ENCODE results near the gene SPOP.
"Not testable (repeated sequence)": the region's sequence is repeated elsewhere in the genome, so short reads cannot be mapped to it uniquely, and the experiment has no call there.

SPOP gene

DNA sequence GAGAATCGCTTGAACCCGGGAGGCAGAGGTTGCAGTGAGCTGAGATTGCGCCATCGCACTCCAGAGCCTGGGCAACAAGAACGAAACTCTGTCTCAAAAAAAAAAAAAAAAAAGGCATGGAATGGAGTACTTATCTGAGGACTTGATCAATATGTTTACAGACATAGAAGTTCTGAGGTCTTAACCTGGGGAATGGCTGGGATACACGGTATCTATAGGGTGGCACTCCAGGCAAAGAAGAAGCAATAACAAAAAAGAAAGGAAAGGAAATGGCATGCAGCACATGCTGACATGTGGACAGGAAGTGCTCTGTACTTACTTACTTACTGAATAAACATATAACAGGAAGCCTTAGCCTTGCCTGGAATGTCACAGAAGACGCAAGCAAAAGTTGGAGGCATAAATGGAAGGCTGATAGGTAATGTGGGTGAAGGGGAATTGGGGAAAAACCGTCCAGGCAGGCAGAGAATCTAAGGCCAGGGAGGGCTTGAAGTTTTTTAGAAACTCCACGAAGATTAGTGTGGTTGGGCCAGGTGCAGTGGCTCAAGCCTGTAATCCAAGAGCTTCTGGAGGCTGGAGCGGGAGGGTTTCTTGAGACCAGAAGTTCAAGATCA lies 10.1 kb upstream of the SPOP start:
- Mint-ChIP-seq H3K4me3 (peak overlapping the region; percentile 52), H3K9me3 (no peaks in the 10 kb centered on the region), H3K27ac (peak overlapping the region; percentile 97), H3K36me3 (ENCODE audit: low read depth) (peaks cover 4% of the 10 kb centered on the region), H3K4me1 (ENCODE audit: low read depth) (peaks cover 44% of the 10 kb centered on the region), H3K27me3 (no peaks in the 10 kb centered on the region)
- DNase-seq, result peak; percentile 62

DNA sequence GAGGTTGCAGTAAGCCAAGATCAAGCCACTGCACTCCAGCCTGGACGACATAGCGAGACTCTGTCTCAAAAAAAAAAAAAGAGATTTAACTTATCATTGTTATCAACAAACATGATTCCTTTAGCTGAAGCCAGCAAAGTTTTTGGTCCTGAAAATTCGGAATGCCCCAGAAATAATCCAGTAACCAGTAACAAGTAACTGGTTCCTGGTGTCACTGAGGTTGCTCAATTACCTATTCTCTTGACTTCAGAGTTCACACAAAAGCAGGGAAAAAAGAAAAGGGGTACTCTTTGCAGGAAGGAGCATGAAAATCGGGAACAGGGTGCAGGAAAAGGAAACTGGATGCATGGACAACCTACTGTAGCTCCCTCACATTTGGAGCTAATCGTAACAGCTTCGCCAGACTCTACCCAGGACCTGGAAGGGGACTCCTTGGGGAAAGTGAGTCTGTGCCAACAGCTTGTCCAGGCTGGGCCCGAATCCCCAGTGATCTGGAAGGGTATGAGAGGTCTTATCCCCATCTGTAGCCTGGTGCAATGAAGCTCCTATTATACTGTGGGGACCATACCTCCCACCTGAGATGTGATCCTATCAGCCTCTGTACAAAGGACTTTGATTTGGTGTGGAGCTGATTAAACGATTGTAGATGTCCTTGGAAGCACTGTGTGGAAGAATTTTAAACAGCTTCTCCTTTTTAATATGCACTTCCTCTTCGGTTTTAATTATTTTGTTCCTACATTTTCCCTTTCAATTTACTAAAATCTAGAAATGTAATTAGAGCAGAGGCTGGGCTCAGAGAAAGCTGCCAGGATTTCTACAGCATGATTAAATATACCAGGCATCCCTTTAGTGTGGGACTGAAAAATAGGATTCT lies 3.4 kb upstream of the SPOP start:
- peak; percentile 9 for DNase-seq
- Mint-ChIP-seq H3K27ac (no peak overlapping the region), H3K4me3 (no peak overlapping the region), H3K27me3 (no peaks in the 10 kb centered on the region), H3K4me1 (ENCODE audit: low read depth) (peaks cover 11% of the 10 kb centered on the region), H3K36me3 (ENCODE audit: low read depth) (peaks cover 15% of the 10 kb centered on the region), H3K9me3 (peaks cover 4% of the 10 kb centered on the region)

DNA sequence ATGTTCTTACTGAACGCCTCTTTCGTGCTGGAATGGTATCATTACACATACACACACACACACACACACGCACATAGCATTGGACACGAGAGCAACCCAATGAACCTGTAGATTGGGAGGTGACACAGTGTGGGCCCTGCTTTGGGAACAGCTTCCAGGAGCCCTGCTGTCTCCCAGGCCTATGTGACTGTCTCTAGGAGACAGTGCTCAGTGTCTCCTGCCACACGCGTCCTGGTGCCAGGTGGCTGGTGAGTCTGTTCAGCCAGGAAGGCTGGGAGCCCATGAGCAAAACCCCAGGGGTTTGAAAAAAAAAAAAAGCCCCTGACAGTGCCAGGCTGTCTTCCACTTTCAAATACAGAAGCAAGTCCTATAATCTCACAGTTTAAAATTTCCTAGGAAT lies 2.4 kb upstream of the SPOP start:
- peak; percentile 20 for DNase-seq
- peaks cover 18% of the 10 kb centered on the region for H3K36me3 Mint-ChIP-seq (ENCODE audit: low read depth)
- peaks cover 22% of the 10 kb centered on the region for H3K4me1 Mint-ChIP-seq (ENCODE audit: low read depth)
- no peak overlapping the region for H3K4me3 Mint-ChIP-seq
- peaks cover 4% of the 10 kb centered on the region for H3K9me3 Mint-ChIP-seq
- H3K27ac Mint-ChIP-seq, result no peak overlapping the region
- no peaks in the 10 kb centered on the region for H3K27me3 Mint-ChIP-seq

DNA sequence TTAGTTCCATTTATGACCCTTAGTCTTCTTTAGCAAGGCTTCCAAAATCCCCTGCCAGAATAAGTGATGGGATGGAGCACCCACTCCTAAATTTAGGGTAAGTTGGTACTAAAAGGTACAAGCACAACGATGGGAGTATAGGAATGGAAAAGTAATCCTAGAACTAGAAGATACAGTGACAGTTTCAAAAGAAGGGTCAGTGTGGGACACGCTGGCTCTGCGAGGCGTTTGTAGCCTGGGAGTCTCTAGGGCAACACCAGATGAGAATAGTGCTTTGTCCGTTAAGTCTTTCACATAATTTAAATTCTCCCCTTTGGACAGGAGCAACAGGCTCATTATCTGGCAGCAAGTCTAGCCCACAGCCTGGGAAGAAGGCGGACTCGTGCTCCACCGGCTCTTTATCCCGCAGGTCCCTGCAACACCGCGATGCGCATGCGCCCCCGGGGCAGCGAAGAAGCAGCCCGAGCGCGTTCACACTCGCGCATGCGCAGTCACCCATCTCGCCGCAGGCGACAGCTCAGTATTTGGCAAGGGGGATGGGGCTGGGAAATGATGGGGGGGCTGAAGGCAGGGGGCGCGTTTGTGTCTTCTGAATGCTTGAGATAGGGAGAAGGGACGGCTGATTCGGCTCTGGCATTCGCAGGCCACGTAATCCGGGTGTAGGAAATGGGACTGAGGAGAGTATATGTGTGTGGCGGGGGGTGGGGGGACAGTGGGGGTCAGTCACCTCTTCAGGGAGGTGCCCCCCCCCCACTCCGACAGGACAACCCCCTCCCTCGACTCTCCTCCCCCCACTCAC lies 564 bp downstream of the SPOP start:
- Mint-ChIP-seq H3K36me3 (ENCODE audit: low read depth) (peaks cover 41% of the 10 kb centered on the region), H3K4me3 (peak overlapping the region; percentile 98), H3K27ac (peak overlapping the region; percentile 99), H3K27me3 (no peaks in the 10 kb centered on the region), H3K9me3 (peaks cover 4% of the 10 kb centered on the region), H3K4me1 (ENCODE audit: low read depth) (peaks cover 44% of the 10 kb centered on the region)
- DNase-seq, result peak; percentile 96

DNA sequence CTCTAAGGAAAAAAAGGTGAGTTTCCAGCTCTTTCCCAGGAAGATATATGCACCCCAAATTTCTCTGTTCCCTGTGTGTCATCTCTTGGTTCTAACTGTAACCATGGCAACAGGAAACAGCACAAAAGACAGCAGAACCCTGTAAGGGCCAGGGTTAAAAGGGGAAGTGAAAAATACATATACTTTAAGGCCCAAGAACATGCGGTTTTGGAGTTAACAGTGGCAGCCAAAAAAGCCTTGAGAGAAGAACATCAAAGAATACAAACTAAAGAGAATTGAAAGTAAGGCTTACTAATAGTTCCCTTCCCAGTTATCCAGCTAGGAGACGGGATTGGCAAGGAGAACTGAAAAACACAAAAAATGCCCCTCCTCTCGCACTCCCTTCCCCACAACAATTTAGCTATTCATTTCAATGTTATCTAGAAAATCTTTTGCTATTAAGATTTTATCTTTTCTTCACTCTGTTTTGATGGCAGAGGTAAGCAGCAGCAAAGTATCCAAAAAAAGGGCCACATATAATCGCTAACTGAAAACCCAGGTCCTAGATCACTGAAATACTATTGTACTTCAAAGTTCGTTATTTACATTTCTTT lies 1.5 kb downstream of the SPOP start:
- peaks cover 50% of the 10 kb centered on the region for H3K4me1 Mint-ChIP-seq (ENCODE audit: low read depth)
- H3K27me3 Mint-ChIP-seq, result no peaks in the 10 kb centered on the region
- peak overlapping the region; percentile 98 for H3K4me3 Mint-ChIP-seq
- H3K9me3 Mint-ChIP-seq, result peaks cover 4% of the 10 kb centered on the region
- DNase-seq, result peak; percentile 3
- peak overlapping the region; percentile 99 for H3K27ac Mint-ChIP-seq
- peaks cover 44% of the 10 kb centered on the region for H3K36me3 Mint-ChIP-seq (ENCODE audit: low read depth)

DNA sequence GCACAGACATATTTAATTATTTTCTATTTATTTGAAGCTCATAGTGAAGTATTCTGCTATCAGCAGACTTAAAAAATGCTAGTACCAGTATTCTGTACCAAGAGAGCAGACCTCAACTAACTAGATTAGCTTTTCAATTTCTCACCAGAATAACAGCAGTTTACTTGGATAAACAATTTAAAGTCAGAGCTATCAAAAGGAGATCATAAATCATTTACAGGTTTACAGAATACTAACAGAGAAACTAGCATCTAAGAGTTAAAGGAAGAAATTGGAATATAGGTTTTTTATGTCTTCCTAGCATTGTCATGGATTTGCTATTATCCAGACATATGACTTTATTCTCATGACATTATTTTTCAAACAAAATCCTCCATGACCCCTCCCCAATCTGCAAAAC lies 3.4 kb downstream of the SPOP start:
- Mint-ChIP-seq H3K9me3 (peaks cover 4% of the 10 kb centered on the region), H3K27me3 (no peaks in the 10 kb centered on the region), H3K27ac (peak overlapping the region; percentile 99), H3K4me3 (peak overlapping the region; percentile 98), H3K4me1 (ENCODE audit: low read depth) (peaks cover 68% of the 10 kb centered on the region), H3K36me3 (ENCODE audit: low read depth) (peaks cover 56% of the 10 kb centered on the region)
- DNase-seq, result no peak

DNA sequence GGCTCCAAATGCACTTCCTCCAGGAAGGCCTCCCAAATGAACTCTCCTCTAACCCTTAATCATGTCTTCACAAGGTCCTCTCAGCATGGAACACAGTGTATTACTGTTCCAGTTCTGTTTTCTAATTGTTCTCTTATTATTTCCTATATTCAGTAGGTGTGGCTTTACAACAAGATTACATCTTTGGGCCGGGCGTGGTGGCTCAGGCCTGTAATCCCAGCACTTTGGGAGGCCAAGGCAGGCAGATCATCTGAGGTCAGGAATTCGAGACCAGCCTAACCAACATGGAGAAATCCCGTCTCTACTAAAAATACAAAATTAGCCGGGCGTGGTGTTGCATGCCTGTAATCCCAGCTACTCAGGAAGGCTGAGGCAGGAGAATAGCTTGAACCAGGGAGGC lies 4.2 kb downstream of the SPOP start:
- not testable (repeated sequence) for H3K4me3 Mint-ChIP-seq, DNase-seq, H3K9me3 Mint-ChIP-seq, H3K27me3 Mint-ChIP-seq
- H3K4me1 Mint-ChIP-seq (ENCODE audit: low read depth), result peaks cover 68% of the 10 kb centered on the region
- H3K36me3 Mint-ChIP-seq (ENCODE audit: low read depth), result peaks cover 56% of the 10 kb centered on the region
- H3K27ac Mint-ChIP-seq, result peak overlapping the region; percentile 46

DNA sequence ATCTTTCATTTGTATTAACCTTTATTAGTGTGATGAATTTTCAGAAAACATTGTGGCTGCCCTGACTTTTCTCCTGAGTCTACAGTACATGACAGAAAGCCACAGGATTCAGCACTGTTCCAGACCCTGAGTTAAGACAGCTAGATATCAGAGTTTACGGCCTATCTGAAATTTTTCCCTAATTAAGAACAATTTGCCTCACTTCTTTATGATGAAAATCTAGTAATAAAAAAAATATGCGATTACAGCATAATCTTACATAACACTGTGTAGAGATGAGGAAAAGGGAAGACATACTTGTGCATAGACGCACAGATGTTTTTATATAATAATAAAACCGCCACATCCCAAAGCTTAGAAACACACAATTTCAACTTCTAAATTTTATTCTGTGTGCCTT lies 7.3 kb downstream of the SPOP start:
- H3K27me3 Mint-ChIP-seq, result no peaks in the 10 kb centered on the region
- peak overlapping the region; percentile 47 for H3K27ac Mint-ChIP-seq
- no peaks in the 10 kb centered on the region for H3K9me3 Mint-ChIP-seq
- H3K36me3 Mint-ChIP-seq (ENCODE audit: low read depth), result peaks cover 57% of the 10 kb centered on the region
- H3K4me1 Mint-ChIP-seq (ENCODE audit: low read depth), result peaks cover 62% of the 10 kb centered on the region
- DNase-seq, result no peak
- H3K4me3 Mint-ChIP-seq, result no peak overlapping the region

DNA sequence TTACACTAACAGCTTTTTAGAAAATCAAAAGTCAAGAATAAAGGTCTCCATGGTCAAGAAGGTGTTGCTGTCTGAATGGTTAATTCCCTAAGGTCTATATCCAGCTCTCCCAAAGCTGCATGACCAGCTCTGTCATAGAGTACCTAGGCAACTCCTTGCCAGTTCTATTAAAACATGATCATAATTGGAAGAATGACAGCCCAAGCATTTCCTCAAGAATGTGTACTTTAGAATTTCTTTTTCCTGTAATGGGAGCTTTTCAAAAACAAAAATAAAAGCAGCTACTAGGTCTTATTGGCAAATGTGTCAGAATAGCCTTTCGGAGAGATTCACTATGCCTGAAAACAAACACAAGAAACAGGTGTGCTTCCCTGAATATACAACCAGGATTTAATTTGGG lies 7.9 kb downstream of the SPOP start:
- Mint-ChIP-seq H3K4me3 (no peak overlapping the region), H3K9me3 (no peaks in the 10 kb centered on the region), H3K27ac (peak overlapping the region; percentile 55), H3K36me3 (ENCODE audit: low read depth) (peaks cover 53% of the 10 kb centered on the region), H3K27me3 (no peaks in the 10 kb centered on the region), H3K4me1 (ENCODE audit: low read depth) (peaks cover 56% of the 10 kb centered on the region)
- DNase-seq, result no peak

DNA sequence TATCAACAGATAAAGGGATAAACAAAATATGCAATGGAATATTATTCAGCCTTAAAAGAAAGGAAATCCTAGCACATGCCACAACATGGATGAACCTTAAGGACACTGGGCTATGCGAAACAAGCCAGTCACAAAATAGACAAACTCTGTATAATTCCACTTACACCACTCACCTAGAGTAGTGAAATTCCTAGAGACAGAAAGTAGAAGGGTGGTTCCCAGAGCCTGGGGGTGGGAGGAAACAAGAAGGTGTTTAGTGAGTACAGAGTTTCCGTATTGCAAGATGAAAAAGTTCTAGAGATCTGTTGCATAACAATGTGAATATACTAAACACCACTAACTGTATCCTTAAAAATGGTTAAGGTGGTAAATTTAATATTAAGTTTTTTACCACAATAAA lies 10.0 kb downstream of the SPOP start:
- no peaks in the 10 kb centered on the region for H3K9me3 Mint-ChIP-seq
- no peaks in the 10 kb centered on the region for H3K27me3 Mint-ChIP-seq
- H3K27ac Mint-ChIP-seq, result peak overlapping the region; percentile 34
- peaks cover 58% of the 10 kb centered on the region for H3K4me1 Mint-ChIP-seq (ENCODE audit: low read depth)
- H3K36me3 Mint-ChIP-seq (ENCODE audit: low read depth), result peaks cover 51% of the 10 kb centered on the region
- DNase-seq, result no peak
- no peak overlapping the region for H3K4me3 Mint-ChIP-seq

DNA sequence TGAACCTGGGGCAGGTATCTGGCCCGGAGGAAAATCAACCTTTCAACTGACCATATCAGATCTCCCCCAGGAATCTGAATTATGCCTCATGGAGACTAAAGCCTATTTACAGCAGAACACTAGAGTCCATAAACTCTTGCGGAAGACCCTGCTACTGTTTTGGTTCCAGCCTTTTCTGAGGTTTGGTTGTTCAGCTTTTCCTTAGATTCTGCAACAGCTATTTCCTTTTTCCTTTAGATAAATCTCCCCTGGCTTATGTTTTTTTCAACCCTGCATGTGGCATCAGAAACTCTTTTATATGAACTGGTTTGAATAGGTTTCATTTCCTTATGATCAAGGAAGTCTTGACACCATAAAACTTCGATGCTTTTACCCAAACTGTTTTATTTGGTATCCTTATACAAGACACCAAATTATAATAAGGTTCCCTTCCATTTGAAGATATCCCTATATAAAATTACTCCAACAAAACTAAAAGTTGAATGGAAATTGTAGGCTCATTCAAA lies 13.1 kb downstream of the SPOP start:
- Mint-ChIP-seq H3K36me3 (ENCODE audit: low read depth) (peaks cover 46% of the 10 kb centered on the region), H3K27me3 (no peaks in the 10 kb centered on the region), H3K27ac (no peak overlapping the region), H3K4me3 (no peak overlapping the region), H3K4me1 (ENCODE audit: low read depth) (peaks cover 50% of the 10 kb centered on the region), H3K9me3 (no peaks in the 10 kb centered on the region)
- no peak for DNase-seq

DNA sequence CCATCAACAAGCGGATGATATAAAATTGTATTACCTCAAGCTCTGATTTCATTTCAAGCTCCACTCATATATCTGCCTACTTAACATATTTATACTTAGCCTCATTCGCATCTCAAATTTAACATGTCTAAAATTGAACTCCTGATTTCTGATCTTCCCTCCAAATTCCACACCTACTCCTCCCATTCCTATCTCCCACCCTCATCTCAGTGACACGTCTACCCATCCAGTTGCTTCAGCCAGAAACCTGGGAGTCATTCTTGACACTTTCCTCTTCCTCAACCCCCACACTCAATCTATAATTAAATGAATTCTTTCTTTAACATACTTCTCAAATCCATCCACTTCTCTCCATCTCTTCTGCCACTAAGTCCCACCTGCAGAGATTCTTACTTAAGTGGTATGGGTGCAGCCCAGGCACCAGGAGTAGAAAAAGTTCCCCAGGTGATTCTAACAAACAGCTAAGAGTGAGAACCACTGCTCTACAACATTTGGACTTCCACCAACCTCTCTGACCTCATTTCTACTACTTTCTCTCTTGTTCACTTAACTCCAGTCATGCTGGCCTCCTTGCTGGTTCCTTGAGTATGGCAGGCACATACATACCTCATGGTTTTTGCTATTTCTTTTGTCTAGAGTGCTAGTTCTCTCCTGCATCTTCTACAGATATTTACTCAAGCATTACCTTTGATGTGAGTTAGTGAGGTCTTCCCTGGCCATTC lies 18.1 kb downstream of the SPOP start:
- Mint-ChIP-seq H3K36me3 (ENCODE audit: low read depth) (peaks cover 50% of the 10 kb centered on the region), H3K9me3 (no peaks in the 10 kb centered on the region), H3K27ac (no peak overlapping the region), H3K4me3 (no peak overlapping the region), H3K27me3 (no peaks in the 10 kb centered on the region), H3K4me1 (ENCODE audit: low read depth) (peaks cover 57% of the 10 kb centered on the region)
- no peak for DNase-seq

DNA sequence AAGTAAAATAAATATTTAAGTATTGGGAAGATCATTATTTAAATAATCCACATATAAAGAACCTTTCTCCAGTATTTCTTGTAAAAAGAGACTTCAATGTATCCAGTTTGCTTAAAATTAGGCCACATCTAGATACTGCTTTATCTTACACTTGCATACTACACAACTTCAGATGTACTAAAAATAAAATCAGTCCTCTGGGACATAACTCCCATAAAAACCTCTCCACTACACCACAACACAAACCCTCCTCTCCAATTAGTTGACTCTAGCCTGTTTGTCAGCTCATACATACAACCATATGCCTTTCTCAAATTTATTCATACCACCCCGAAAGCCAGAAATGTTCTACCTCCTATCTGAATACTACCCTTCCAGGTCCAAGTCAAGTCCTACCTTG lies 21.6 kb downstream of the SPOP start:
- peak overlapping the region; percentile 1 for H3K27ac Mint-ChIP-seq
- H3K4me1 Mint-ChIP-seq (ENCODE audit: low read depth), result peaks cover 58% of the 10 kb centered on the region
- H3K4me3 Mint-ChIP-seq, result no peak overlapping the region
- H3K36me3 Mint-ChIP-seq (ENCODE audit: low read depth), result peaks cover 40% of the 10 kb centered on the region
- no peaks in the 10 kb centered on the region for H3K27me3 Mint-ChIP-seq
- no peak for DNase-seq
- no peaks in the 10 kb centered on the region for H3K9me3 Mint-ChIP-seq

DNA sequence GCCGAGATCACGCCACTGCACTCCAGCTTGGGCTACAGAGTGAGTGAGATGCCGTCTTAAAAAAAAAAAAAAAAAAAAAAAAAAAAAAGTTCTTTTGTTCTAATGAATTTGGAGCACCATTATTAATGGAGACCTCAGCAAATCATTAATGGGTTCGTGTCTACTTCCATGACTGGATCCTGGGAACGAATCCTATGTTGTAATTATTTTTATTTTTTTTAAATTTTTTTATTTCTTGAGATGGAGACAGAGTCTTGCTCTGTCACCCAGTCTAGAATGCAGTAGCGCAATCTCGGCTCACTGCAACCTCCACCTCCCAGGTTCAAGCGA lies 30.7 kb downstream of the SPOP start:
- Mint-ChIP-seq H3K36me3 (ENCODE audit: low read depth) (peaks cover 23% of the 10 kb centered on the region), H3K4me3 (peak overlapping the region; percentile 57), H3K27ac (peak overlapping the region; percentile 86), H3K4me1 (ENCODE audit: low read depth) (peaks cover 75% of the 10 kb centered on the region), H3K9me3 (no peaks in the 10 kb centered on the region), H3K27me3 (no peaks in the 10 kb centered on the region)
- no peak for DNase-seq

All from activated T-cell treated with anti-CD3 and anti-CD28 coated beads, Interleukin-2, amount 50 U/mL, for 24 hours (primary cell).